Kidney (tissue), 14 donors: ENCODE measurements around the gene CRMP1. TPM values are rescaled to one million over a fixed set of nuclear protein-coding genes. Genes with fewer than 3 reads are reported as not detected.

Experiments
- DNase-seq, 5 donors: peaks; one replicate each; pipeline ENCODE4 v3.0.0-alpha.2; 2013 to 2020
- FAIRE-seq: peaks from 2 replicates; lab custom pipeline; 2012; peaks lifted over from hg19 to GRCh38; lab: Jason Lieb, UNC
- H3K27ac ChIP-seq, 2 donors: one replicate each; pipeline ENCODE4 v1.7.0; 2013; ENCODE audit warnings: low read depth in 2 of 2, low read length in 2 of 2, inconsistent platforms in 1 of 2
- H3K27me3 ChIP-seq: one replicate; pipeline ENCODE4 v1.7.1; 2013; ENCODE audit warnings: low read length, inconsistent platforms; ENCODE audit not compliant: control insufficient read depth, insufficient read depth
- H3K36me3 ChIP-seq, 3 donors: one replicate each; pipeline versions ENCODE4 v1.7.0 to v1.7.1; 2013; ENCODE audit warnings: low read length in 3 of 3, control low read depth in 1 of 3, inconsistent platforms in 1 of 3; ENCODE audit not compliant: insufficient read depth in 3 of 3, control insufficient read depth in 2 of 3
- H3K4me1 ChIP-seq, 3 donors: one replicate each; pipeline versions ENCODE4 v1.7.0 to v1.7.1; 2013; ENCODE audit warnings: low read length in 3 of 3, inconsistent platforms in 1 of 3, low read depth in 1 of 3; ENCODE audit not compliant: control insufficient read depth in 2 of 3, insufficient read depth in 2 of 3
- H3K4me3 ChIP-seq, 3 donors: one replicate each; pipeline versions ENCODE4 v1.7.0 to v1.8.1; 2013; ENCODE audit warnings: low read length in 3 of 3, control low read depth in 1 of 3, inconsistent platforms in 1 of 3
- H3K9ac ChIP-seq, 3 donors: one replicate each; pipeline versions ENCODE4 v1.7.0 to v1.7.1; 2013; ENCODE audit warnings: low read length in 3 of 3, control low read depth in 1 of 3, inconsistent platforms in 1 of 3
- H3K9me3 ChIP-seq, 3 donors: one replicate each; pipeline versions ENCODE4 v1.7.0 to v1.7.1; 2013; ENCODE audit warnings: low read length in 3 of 3, control low read depth in 1 of 3, inconsistent platforms in 1 of 3; ENCODE audit not compliant: control insufficient read depth in 2 of 3, insufficient read depth in 1 of 3
- CTCF ChIP-seq: IDR thresholded peaks from 3 replicates; pipeline ENCODE4 v1.5.1; 2012; ENCODE audit warnings: mild to moderate bottlenecking, moderate library complexity, borderline replicate concordance; ENCODE audit not compliant: insufficient read depth; ENCODE audit errors: extremely low read depth
- intact Hi-C: fragments of 100-400 bp; cut with DNase I; formaldehyde crosslinking; loops from one replicate; pipeline ENCODE4 v1.11.1; 2022
- polyA plus RNA-seq: library from polyadenylated mRNA; stranded (reverse); fragments of 350-450 nt; fragmentation: Illumina TruSeq; extraction: RNeasy Lipid Tissue Mini Kit (QIAGEN cat#74804); gene quantifications from one replicate; pipeline ENCODE4 v1.2.3, GENCODE V29; 2014; ENCODE audit warnings: low read depth, low replicate concordance; ENCODE audit not compliant: insufficient read depth
- total RNA-seq: library from RNA; stranded (reverse); fragmentation: NEBNext Ultra II Directional; extraction: Animal tissue kit (Norgen Biotek cat#: 25700); gene quantifications from one replicate; pipeline ENCODE4 v1.2.1, GENCODE V29; 2021
- donor health status: control.
- donor health status: control.
- donor health status: control.
- donor health status: control.
- donor health status: control.
- donor health status: DM: yes; HTN: yes; CAD: no.
- donor health status: Normal renal cell carcinoma (clear cell type).

CRMP1 gene
- total and polyA plus RNA-seq, 2 donors from 2014 or later: 0.26 to 0.66 TPM

- FAIRE-seq (no peak), DNase-seq (no peak)
- intact Hi-C loops: no loop called here
- no peak overlapping the region for H3K9ac ChIP-seq
- peaks cover 16 to 40% (median 24%) of the 10 kb centered on the region in 3 donors for H3K36me3 ChIP-seq
- no peaks in the 10 kb centered on the region for H3K9me3 ChIP-seq
- peaks cover 0 to 9% (median 0%) of the 10 kb centered on the region in 3 donors for H3K4me1 ChIP-seq
- H3K27me3 ChIP-seq: no peaks in the 10 kb centered on the region
- H3K4me3 ChIP-seq: no peak overlapping the region
- TF ChIP-seq CTCF: no peak
- H3K27ac ChIP-seq: no peak overlapping the region
These were observed 70.3 kb downstream of the CRMP1 start for GRCh38 chr4:5822619-5823018.

DNA sequence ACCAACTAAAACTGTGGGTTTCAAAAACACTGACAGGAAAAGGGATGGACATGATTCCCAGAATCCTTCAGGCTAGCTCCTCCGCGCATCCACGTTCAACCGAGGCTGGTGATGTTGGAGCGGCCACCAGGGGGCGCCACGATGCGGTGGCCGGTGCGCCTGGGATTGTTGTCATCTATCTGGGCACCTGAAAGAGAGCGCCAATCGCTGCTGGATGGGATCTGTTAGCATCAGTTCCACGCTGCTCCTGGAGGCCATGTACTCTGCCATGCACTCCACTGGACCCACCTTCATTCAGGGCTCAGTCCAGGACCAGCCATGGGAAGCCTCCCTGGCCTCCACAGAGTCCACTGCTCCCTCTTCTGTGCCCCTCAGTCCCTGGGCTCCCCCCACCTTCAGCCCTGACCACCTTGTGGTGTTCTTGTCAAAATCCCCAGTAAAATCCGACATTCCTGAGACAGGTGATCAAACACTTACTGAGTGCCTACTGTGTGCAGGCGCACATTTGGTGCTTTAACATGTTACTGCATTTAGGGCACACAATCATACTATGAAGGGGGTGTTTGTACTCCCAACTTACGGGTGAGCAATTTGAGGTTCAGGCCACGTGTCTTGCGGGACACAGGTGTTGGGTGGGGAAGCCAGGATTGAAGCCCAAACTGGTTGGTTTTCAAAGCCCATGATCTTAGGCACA lies 71.1 kb downstream of the CRMP1 start:
- Histone ChIP-seq H3K4me3 (no peak overlapping the region), H3K4me1 (peaks cover 0 to 2% (median 0%) of the 10 kb centered on the region in 3 donors), H3K9me3 (no peaks in the 10 kb centered on the region), H3K27me3 (no peaks in the 10 kb centered on the region), H3K9ac (no peak overlapping the region), H3K27ac (no peak overlapping the region), H3K36me3 (peaks cover 16 to 44% (median 21%) of the 10 kb centered on the region in 3 donors)
- DNase-seq (peak in 1 of 5 donors; percentile 53), FAIRE-seq (no peak)
- intact Hi-C loops: no loop called here
- TF ChIP-seq CTCF: peak; percentile 37

- intact Hi-C loops: no loop called here
- Histone ChIP-seq H3K9me3 (no peaks in the 10 kb centered on the region), H3K27ac (no peak overlapping the region), H3K27me3 (no peaks in the 10 kb centered on the region), H3K9ac (no peak overlapping the region), H3K36me3 (peaks cover 11 to 58% (median 33%) of the 10 kb centered on the region in 3 donors), H3K4me1 (peaks cover 0 to 5% (median 0%) of the 10 kb centered on the region in 3 donors), H3K4me3 (no peak overlapping the region)
- no peak for DNase-seq
- no peak for FAIRE-seq
- no peak for TF ChIP-seq CTCF
These were observed 76.0 kb downstream of the CRMP1 start for GRCh38 chr4:5816851-5817375.
